ENCODE results near the gene PHACTR3.

DNA sequence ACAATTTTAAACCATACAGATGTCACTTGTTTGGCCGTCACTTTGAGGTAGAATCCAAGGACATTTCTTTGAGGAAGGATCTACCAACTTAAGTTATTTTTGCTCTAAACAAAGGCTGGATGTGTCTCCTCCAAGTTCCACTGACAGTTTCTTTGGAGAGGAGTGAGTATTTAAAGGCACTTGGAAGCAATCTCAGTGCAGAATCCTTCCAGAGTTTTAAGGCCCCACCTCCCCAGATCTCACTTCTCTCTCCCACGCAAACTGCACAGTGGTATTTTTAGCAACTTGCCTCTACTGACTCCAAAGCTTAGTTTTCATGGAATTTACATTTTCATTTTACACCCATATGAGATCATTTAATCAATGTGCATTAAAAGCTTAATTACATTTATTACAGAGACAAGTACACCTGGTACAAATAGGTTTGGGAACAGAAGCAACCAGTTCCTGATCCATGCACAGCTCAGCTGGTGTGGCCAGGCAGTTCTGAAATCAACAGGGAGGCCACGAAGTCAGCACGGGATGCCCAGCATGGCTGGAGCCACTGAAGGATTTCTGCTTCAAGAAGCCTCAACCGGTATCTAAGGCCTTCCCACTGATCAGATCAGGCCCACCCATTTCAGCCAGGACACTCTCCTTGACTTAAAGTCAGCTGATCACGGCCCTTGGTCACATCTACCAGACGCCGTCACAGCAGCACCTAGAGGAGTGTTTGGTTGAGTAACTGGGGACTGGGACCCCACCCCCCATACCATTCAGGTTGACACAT lies 219.3 kb downstream of the PHACTR3 start:
- TF ChIP-seq, protein P1, sequence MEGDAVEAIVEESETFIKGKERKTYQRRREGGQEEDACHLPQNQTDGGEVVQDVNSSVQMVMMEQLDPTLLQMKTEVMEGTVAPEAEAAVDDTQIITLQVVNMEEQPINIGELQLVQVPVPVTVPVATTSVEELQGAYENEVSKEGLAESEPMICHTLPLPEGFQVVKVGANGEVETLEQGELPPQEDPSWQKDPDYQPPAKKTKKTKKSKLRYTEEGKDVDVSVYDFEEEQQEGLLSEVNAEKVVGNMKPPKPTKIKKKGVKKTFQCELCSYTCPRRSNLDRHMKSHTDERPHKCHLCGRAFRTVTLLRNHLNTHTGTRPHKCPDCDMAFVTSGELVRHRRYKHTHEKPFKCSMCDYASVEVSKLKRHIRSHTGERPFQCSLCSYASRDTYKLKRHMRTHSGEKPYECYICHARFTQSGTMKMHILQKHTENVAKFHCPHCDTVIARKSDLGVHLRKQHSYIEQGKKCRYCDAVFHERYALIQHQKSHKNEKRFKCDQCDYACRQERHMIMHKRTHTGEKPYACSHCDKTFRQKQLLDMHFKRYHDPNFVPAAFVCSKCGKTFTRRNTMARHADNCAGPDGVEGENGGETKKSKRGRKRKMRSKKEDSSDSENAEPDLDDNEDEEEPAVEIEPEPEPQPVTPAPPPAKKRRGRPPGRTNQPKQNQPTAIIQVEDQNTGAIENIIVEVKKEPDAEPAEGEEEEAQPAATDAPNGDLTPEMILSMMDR (optimal IDR thresholded peaks at IDR 0.05 in 1 of 3, IDR thresholded peaks at IDR 0.05 in 1 of 3, conservative IDR thresholded peaks at IDR 0.05 in 1 of 3; ENCODE audit: extremely low read depth in 1 of 3, insufficient read depth in 2 of 3, low read length in 3 of 3), result no peak
- no peak for TF ChIP-seq EZH2 (IDR thresholded peaks at IDR 0.05; ENCODE audit: low read length)
